PFSK-1 (cell line): ENCODE data around the gene CAV1.

Experiments
- FOXP2 ChIP-seq: optimal IDR thresholded peaks from 2 replicates; pipeline ENCODE3; 2011; ENCODE audit warnings: borderline replicate concordance, control low read depth, inconsistent platforms; ENCODE audit not compliant: insufficient read depth; ENCODE audit errors: extremely low read length, extremely low read depth
- POLR2AphosphoS5 ChIP-seq: IDR thresholded peaks from 2 replicates; pipeline ENCODE4 v1.6.1; 2012; ENCODE audit warnings: low read depth, mild to moderate bottlenecking, control low read depth, low read length, moderate library complexity
- REST ChIP-seq, 2 experiments: IDR thresholded peaks; 2 replicates each; pipeline versions ENCODE4 v1.6.1 to v1.8.0; 2011 to 2012; ENCODE audit warnings: low read depth in 2 of 2, low read length in 2 of 2, control low read depth in 1 of 2, inconsistent platforms in 1 of 2, mild to moderate bottlenecking in 1 of 2, moderate library complexity in 1 of 2; ENCODE audit not compliant: insufficient read depth in 1 of 2
- SIN3A ChIP-seq: IDR thresholded peaks from 2 replicates; pipeline ENCODE4 v1.6.1; 2012; ENCODE audit warnings: mild to moderate bottlenecking, low read length, moderate library complexity, borderline replicate concordance; ENCODE audit not compliant: insufficient read depth
- TAF1 ChIP-seq: IDR thresholded peaks from 2 replicates; pipeline ENCODE4 v1.6.1; 2012; ENCODE audit warnings: low read length, control low read depth, borderline replicate concordance; ENCODE audit not compliant: insufficient read depth

- no peak for TF ChIP-seq TAF1
- TF ChIP-seq POLR2AphosphoS5: no peak
- no peak for TF ChIP-seq REST (IDR thresholded peaks at IDR 0.05; ENCODE audit: insufficient read depth in 1 of 2, low read depth in 2 of 2, low read length in 2 of 2)
- no peak for TF ChIP-seq SIN3A
- no peak for TF ChIP-seq FOXP2
Measured at GRCh38 chr7:116585967-116586366, 61.1 kb downstream of the CAV1 start.
